Neural cell (in vitro differentiated cells): ENCODE data around the gene FAM174C. TPM values are rescaled to one million over a fixed set of nuclear protein-coding genes. Genes with fewer than 3 reads are reported as not detected.

ENCODE experiments used
- H2AFZ ChIP-seq: fragments of 200-600, 300-800 bp; sonication (generic), shearing (Covaris generic); 2 replicates; pipeline ENCODE4 v1.6.0; 2014; ENCODE audit warnings: low read depth, mild to moderate bottlenecking, antibody characterized with exemption, low read length, moderate library complexity
- H3F3A ChIP-seq: fragments of 200-600 bp; shearing (Covaris generic); 2 replicates; pipeline ENCODE4 v1.6.1; 2016; ENCODE audit warnings: mild to moderate bottlenecking, moderate library complexity, mixed read lengths, antibody characterized with exemption, low read length; ENCODE audit not compliant: insufficient read depth, poor library complexity, severe bottlenecking
- H3K27ac ChIP-seq: fragments of 200-600, 300-800 bp; sonication (generic), shearing (Covaris generic); 2 replicates; pipeline ENCODE4 v1.5.1; 2014; ENCODE audit warnings: mild to moderate bottlenecking, low read length, moderate library complexity
- H3K27me3 ChIP-seq: fragments of 300-800, 200-600 bp; sonication (generic), shearing (Covaris generic); 2 replicates; pipeline ENCODE4 v1.6.0; 2014; ENCODE audit warnings: mild to moderate bottlenecking, low read depth, low read length, moderate library complexity; ENCODE audit not compliant: insufficient read depth
- H3K36me3 ChIP-seq: fragments of 300-800, 200-600 bp; sonication (generic), shearing (Covaris generic); 2 replicates; pipeline ENCODE4 v1.5.1; 2014; ENCODE audit warnings: mild to moderate bottlenecking, antibody characterized with exemption, low read length, moderate library complexity; ENCODE audit not compliant: insufficient read depth
- H3K4me2 ChIP-seq: fragments of 300-800, 200-600 bp; sonication (generic), shearing (Covaris generic); 2 replicates; pipeline ENCODE4 v1.6.0; 2014; ENCODE audit warnings: mild to moderate bottlenecking, low read length
- H3K4me3 ChIP-seq: fragments of 300-800, 200-600 bp; sonication (generic), shearing (Covaris generic); 2 replicates; pipeline ENCODE4 v1.5.1; 2014; ENCODE audit warnings: mild to moderate bottlenecking, low read length, moderate library complexity
- H3K79me2 ChIP-seq: fragments of 200-600 bp; shearing (Covaris generic); replicated peaks from 2 replicates; pipeline ENCODE4 v1.6.0; 2014; ENCODE audit warnings: mild to moderate bottlenecking, low read length, moderate library complexity; ENCODE audit not compliant: insufficient read depth
- H3K9ac ChIP-seq: fragments of 300-800, 200-600 bp; sonication (generic), shearing (Covaris generic); 2 replicates; pipeline ENCODE4 v1.6.1; 2016; ENCODE audit warnings: mild to moderate bottlenecking, low read length, mixed read lengths
- H3K9me2 ChIP-seq: fragments of 200-600 bp; shearing (Covaris generic); 2 replicates; pipeline ENCODE4 v1.6.1; 2016; ENCODE audit warnings: mild to moderate bottlenecking, low read length, mixed read lengths; ENCODE audit not compliant: insufficient read depth
- H3K9me3 ChIP-seq: fragments of 200-600, 300-800 bp; sonication (generic), shearing (Covaris generic); 2 replicates; pipeline ENCODE4 v1.6.1; 2016; ENCODE audit warnings: mild to moderate bottlenecking, mixed run types, low read length, moderate library complexity, mixed read lengths
- H4K20me1 ChIP-seq: fragments of 200-600 bp; shearing (Covaris generic); 2 replicates; pipeline ENCODE4 v1.6.1; 2016; ENCODE audit warnings: mild to moderate bottlenecking, mixed run types; ENCODE audit not compliant: insufficient read depth
- CTCF ChIP-seq: fragments of 450-650 bp; IDR thresholded peaks from 2 replicates; pipeline ENCODE4 v1.5.1; 2014; ENCODE audit warnings: antibody characterized with exemption, mild to moderate bottlenecking, moderate library complexity; ENCODE audit not compliant: poor library complexity, severe bottlenecking
- EP300 ChIP-seq: fragments of 450-650 bp; conservative IDR thresholded peaks from 2 replicates; pipeline ENCODE4 v1.6.1; 2014; ENCODE audit warnings: antibody characterized with exemption, mild to moderate bottlenecking, moderate library complexity; ENCODE audit not compliant: poor library complexity, severe bottlenecking
- EZH2 ChIP-seq: fragments of 200-600, 300-800 bp; shearing (Covaris generic), sonication (generic); IDR thresholded peaks from 2 replicates; pipeline ENCODE4 v1.6.1; 2014; ENCODE audit warnings: antibody characterized with exemption, low read length, borderline replicate concordance, mild to moderate bottlenecking; ENCODE audit not compliant: insufficient read depth, poor library complexity, severe bottlenecking
- MXI1 ChIP-seq: fragments of 450-650 bp; conservative IDR thresholded peaks from 2 replicates; pipeline ENCODE4 v1.6.1; 2014; ENCODE audit warnings: antibody characterized with exemption, mild to moderate bottlenecking; ENCODE audit not compliant: poor library complexity, severe bottlenecking
- POLR2AphosphoS5 ChIP-seq: IDR thresholded peaks from 2 replicates; pipeline ENCODE4 v1.6.1; 2012
- RAD21 ChIP-seq: fragments of 450-650 bp; conservative IDR thresholded peaks from 2 replicates; pipeline ENCODE4 v1.6.1; 2014; ENCODE audit warnings: antibody characterized with exemption, mild to moderate bottlenecking, moderate library complexity
- SMC3 ChIP-seq: fragments of 450-650 bp; conservative IDR thresholded peaks from 2 replicates; pipeline ENCODE4 v1.6.1; 2014; ENCODE audit warnings: antibody characterized with exemption, mild to moderate bottlenecking, moderate library complexity; ENCODE audit not compliant: poor library complexity
- TAF1 ChIP-seq: IDR thresholded peaks from 2 replicates; pipeline ENCODE4 v1.6.1; 2012; ENCODE audit warnings: low read depth
- polyA plus RNA-seq: library from polyadenylated mRNA; depleted of rRNA; stranded (reverse); fragments of >200 nt; gene quantifications from 2 replicates; pipeline ENCODE4 v1.2.3, GENCODE V29; 2014

FAM174C gene
- polyA plus RNA-seq, 1 donor from 2014 or later: 28.4 TPM

GRCh38 chr19:1252221-1252820 lies 23.0 kb upstream of the FAM174C start:
- H3K9ac ChIP-seq: peak overlapping the region; percentile 99
- peak overlapping the region; percentile 86 for H3K4me2 ChIP-seq
- no peak for TF ChIP-seq RAD21
- no peak for TF ChIP-seq SMC3
- TF ChIP-seq MXI1: no peak
- TF ChIP-seq POLR2AphosphoS5: no peak
- no peak for TF ChIP-seq CTCF
- no peak for TF ChIP-seq EP300
- no peak for TF ChIP-seq EZH2
- no peak for TF ChIP-seq TAF1
- H3F3A ChIP-seq: no peaks in the 10 kb centered on the region
- peak overlapping the region; percentile 98 for H3K27ac ChIP-seq
- H3K36me3 ChIP-seq: no peaks in the 10 kb centered on the region
- H2AFZ ChIP-seq: no peak overlapping the region
- no peaks in the 10 kb centered on the region for H3K9me3 ChIP-seq
- peaks cover 4% of the 10 kb centered on the region for H4K20me1 ChIP-seq
- no peaks in the 10 kb centered on the region for H3K9me2 ChIP-seq
- no peaks in the 10 kb centered on the region for H3K27me3 ChIP-seq
- H3K4me3 ChIP-seq: peak overlapping the region; percentile 93
- H3K79me2 ChIP-seq: peaks cover 60% of the 10 kb centered on the region

GRCh38 chr19:1252821-1253513 lies 22.4 kb upstream of the FAM174C start:
- H3K9me2 ChIP-seq: no peaks in the 10 kb centered on the region
- no peak for TF ChIP-seq MXI1
- TF ChIP-seq EP300: no peak
- TF ChIP-seq POLR2AphosphoS5: no peak
- TF ChIP-seq SMC3: no peak
- TF ChIP-seq EZH2: no peak
- TF ChIP-seq RAD21: no peak
- no peak for TF ChIP-seq CTCF
- no peak for TF ChIP-seq TAF1
- H3K9ac ChIP-seq: peak overlapping the region; percentile 99
- no peaks in the 10 kb centered on the region for H3K9me3 ChIP-seq
- peaks cover 60% of the 10 kb centered on the region for H3K79me2 ChIP-seq
- H3K4me3 ChIP-seq: peak overlapping the region; percentile 93
- H2AFZ ChIP-seq: no peak overlapping the region
- H3K4me2 ChIP-seq: peak overlapping the region; percentile 86
- H3F3A ChIP-seq: no peaks in the 10 kb centered on the region
- H3K36me3 ChIP-seq: no peaks in the 10 kb centered on the region
- no peaks in the 10 kb centered on the region for H3K27me3 ChIP-seq
- peaks cover 4% of the 10 kb centered on the region for H4K20me1 ChIP-seq
- peak overlapping the region; percentile 98 for H3K27ac ChIP-seq
